GM21825 (cell line): Measurements from ENCODE around the gene ST3GAL3.

Experiments
- ATAC-seq: cut with Tn5 transposase; IDR thresholded peaks from one replicate; pipeline ENCODE4 v1.9.1; 2021; ENCODE audit warnings: mild to moderate bottlenecking, moderate library complexity; ENCODE audit not compliant: unreplicated experiment

Gene ST3GAL3

GRCh38 chr1:43977376-43978263 is 270.3 kb downstream of the ST3GAL3 start:
- ATAC-seq = no peak

GRCh38 chr1:43978264-43978550 is 270.9 kb downstream of the ST3GAL3 start:
- no peak for ATAC-seq

GRCh38 chr1:43978551-43979260 is 271.4 kb downstream of the ST3GAL3 start, which contains the start of gene B4GALT2:
TSS of gene B4GALT2 (plus strand) at chr1:43979210. CDS start at chr1:43981161, 1,951 bp downstream.
- ATAC-seq = no peak

- ATAC-seq = no peak
These were observed 271.9 kb downstream of the ST3GAL3 start for GRCh38 chr1:43979261-43979527.

- no peak for ATAC-seq
These were observed 272.4 kb downstream of the ST3GAL3 start for GRCh38 chr1:43979528-43980254.

- ATAC-seq = no peak
These were observed 273.2 kb downstream of the ST3GAL3 start for GRCh38 chr1:43980255-43981134.
